Activated CD8-positive, alpha-beta memory T cell treated with anti-CD3 and anti-CD28 coated beads, Interleukin-2, amount 50 U/mL, for 24 hours (primary cell): ENCODE results near the gene PLIN5.
"Not testable (repeated sequence)": the region's sequence is repeated elsewhere in the genome, so short reads cannot be mapped to it uniquely, and the experiment has no call there.

Experiments
- DNase-seq: peaks from one replicate; pipeline ENCODE4 v3.0.0-alpha.2; 2020; ENCODE audit errors: extremely low read depth

PLIN5 gene

DNA sequence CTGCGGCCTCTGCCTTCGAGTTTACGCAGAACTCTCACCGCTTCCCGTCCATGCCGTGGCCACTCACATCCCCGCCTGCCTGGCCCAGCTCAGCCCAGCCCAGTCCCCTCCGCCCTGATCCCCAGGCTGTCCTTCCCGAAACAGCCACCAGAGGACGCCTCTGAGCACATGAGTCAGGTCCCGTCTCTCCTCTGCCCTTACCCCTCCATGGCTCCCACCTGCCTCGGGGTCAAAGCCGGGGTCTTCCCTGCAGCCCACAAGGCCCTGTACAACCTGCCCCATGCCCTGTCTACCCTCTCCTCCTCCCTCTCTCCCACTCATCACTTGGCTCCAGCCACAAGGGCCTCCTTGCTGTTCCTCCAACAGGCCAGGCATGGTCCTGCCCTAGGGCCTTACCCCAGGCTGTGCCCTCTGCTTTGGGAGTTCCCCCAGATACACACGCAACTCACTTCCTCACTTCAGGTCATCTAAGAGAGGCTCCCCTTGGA is 32.6 kb upstream of the PLIN5 start:
- peak; percentile 20 for DNase-seq

GRCh38 chr19:4566402-4567051 is 31.5 kb upstream of the PLIN5 start:
- no peak for DNase-seq

DNA sequence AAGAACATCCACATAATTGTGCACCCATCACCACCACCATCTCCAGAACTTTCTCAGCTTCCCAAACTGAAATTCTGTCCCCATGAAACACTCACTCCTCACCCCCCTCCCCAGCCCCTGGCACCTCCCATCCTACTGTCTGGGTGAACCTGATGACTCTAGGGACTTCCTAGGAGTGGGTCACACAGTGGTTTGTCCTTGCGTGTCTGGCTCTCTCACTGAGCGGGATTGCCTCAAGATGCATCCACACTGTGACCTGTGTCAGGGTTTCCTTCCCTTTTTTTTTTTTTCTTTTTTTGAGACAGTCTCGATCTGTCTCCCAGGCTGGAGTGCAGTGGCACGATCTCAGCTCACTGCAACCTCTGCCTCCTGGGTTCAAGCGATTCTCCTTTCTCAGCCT is 28.5 kb upstream of the PLIN5 start:
- DNase-seq = not testable (repeated sequence)

DNA sequence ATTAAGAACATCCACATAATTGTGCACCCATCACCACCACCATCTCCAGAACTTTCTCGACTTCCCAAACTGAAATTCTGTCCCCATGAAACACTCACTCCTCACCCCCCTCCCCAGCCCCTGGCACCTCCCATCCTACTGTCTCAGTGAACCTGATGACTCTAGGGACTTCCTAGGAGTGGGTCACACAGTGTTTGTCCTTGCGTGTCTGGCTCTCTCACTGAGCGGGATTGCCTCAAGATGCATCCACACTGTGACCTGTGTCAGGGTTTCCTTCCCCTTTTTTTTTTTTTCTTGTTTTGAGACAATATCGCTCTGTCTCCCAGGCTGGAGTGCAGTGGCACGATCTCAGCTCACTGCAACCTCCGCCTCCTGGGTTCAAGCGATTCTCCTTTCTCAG is 27.1 kb upstream of the PLIN5 start:
- not testable (repeated sequence) for DNase-seq

DNA sequence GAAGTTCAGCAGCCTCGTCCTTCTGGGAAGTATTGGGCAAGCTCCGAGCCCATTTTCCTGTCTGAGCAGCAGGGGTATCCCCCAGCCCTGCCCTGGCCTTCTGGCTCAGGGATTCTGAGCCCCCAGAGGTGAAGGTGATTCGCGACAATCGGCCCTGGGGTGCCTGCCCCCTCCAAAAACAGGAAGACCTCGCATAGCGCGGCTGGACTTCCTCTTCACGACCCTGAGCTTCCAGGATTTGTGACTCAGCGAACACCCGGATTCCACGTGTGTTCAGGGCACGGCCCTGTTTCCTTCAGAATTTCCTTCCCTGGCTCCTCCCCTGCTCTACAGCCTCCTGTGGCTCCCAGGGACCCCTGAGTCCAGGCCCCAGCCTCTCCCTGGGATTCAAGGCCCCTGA is 24.5 kb upstream of the PLIN5 start, which contains the start of gene SEMA6B:
Gene SEMA6B, minus strand, starts transcription at position 116 of the 400 bp plus-strand sequence. CDS start 1,227 bp downstream, outside the sequence.
- no peak for DNase-seq

- no peak for DNase-seq
Observed at GRCh38 chr19:4557971-4558941, 23.2 kb upstream of the PLIN5 start.

DNA sequence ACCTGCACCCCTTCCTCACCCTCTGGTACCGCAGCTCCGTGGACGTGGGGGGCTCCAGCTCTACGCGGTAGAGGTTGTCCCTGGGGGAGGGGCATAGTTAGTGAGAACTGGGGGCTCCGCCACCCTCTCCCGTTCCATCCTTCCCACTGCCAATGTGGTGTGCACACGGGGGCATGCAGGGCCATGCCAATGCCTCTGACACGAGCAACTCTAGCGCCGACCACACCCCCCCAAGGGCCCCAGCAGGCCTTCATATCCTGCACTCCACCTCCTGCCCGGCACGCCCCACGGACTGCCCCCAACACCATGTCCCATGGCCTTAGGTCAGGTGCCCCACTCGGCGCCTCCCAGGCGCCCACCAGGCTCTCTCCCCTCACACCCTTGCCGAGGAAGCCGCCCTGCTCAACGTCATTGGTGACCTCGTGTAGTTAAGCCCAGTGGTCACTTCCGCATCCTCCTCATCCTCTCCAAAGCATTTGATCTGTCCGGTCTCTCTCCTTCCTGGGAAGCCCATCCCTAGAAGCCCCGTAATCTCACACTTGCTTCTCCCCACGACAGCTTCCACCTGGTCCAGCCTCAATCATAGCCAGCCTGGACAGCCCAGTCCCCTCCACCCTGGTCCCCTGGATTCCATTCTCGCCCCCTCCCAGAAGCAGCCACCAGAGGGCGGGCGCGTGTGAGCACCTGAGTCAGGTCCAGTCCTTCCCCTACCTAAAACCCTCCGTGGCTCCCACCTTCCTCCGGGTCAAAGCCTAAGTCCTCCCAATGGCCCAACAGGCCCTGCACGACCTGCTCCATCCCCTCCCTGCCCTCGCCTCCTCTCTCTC is 22.3 kb upstream of the PLIN5 start:
- no peak for DNase-seq

- DNase-seq = no peak
Observed at GRCh38 chr19:4556597-4557127, 21.6 kb upstream of the PLIN5 start.

DNA sequence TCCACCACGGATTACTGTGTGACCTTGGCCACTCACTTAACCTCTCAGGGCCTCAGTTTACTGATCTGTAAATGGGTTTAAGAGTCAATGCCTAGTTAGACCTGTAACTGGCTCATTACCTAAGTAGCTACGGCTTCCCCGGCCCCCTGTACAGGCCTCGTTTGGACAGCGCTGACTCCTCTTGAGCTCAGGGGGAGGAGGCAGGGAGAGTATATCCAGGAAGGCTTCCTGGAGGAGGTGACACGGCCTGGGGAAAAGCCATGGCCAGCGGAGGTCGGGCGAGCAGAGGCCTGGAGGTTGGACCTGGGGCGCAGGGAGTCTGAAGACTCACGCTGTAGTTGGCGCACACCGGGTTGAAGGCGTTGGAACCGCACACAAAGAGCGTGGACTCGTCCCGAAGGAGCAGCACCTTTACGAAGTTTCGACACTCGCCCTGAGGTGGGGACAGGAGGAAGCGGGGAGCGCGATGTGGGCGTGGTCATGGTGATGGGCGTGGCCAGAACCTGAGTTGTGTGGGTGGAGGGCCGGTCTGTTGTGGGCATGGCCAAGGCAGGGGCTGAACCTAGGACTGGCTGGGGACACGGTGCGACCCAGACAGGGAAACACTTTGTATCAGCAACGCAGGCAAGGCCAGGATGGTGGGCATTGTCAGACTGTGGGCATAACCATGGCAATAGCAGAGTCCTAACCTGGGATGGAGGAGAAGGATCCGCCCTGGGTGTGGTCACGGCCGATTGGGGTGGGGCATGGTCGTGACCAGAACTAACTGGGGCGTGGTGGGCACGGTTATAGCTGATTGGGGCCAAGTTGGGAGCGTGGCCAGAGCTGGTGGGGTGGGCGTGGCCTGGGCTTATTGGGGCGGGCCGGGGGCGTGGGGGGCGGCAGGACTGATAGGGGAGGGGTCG is 20.9 kb upstream of the PLIN5 start:
- DNase-seq = no peak

DNA sequence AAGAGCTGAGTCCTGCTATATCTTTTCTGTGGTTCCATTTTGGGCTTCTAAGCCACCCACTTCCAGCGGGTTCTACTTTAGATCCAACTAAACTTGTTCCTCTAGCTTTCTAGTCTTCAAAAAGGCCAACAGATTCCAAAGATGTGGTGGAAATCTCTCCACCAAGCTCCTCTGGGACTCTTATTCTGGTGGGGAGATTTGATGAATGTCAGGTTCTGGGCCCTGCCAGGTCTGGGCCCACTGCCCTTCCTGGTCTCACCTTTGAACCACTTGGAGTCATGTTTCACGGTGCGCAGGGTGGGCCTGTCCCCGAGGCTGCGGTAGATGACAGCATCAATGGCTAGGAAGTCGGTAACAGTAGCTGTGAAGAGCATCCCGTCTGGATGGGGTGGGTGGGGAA is 19.7 kb upstream of the PLIN5 start:
- DNase-seq = no peak

DNA sequence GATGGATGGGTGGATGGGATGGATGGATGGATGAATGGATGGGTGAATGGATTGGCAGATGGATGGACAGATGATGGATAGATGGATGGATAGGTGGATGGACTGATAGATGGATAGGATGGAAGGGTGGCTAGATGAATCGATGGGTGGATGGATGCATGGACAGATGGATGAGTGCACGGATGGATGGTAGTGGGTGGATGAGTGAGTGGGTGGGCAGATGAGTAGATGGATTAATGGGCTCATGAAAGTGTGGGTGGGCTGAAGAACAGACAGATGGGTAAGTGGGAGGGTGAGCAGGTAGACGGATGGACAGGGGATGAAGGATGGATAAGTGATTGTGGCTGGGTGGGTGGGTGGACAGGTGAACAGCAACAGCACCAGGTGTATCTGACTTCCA is 18.8 kb upstream of the PLIN5 start:
- DNase-seq = no peak

DNA sequence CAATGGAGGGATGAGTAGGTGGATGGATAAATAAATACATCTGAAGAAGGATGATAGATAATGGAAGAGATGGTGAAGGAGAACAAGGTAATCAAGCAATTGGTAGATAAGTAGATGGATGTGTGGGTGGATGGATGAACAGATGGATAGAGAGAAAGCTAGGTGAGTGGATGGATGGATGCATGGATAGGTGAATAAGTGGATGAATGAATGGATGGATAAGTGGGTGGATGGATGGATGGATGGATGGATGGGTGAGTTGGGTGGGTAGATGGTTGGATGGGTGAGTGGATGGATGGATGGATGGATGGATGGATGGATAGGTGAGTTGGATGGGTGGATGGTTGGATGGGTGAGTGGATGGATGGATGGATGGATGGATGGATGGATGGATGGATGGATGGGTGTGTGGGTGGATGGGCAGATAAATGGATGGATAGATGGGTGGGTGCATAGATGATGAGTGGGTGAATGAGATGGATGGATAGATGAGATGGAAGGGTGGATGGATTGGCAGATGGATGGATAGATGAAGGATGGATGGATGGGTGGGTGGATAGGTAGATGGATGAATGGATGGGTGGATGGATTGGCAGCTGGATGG is 18.2 kb upstream of the PLIN5 start:
- DNase-seq = no peak

DNA sequence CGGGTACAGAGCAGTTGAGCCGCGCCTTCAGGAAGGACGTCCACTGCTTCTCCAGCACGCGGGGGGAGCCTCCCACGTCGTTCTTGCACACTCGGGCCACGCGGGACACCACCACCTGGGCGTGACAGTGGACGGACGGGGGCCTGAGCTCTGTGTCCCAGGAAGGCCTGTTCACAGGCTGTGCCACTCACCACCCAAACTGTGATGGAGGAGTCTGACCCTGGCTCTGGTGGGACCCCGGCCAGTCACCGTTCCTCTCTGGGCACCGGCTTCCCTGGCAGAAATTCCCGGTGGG is 17.4 kb upstream of the PLIN5 start:
- no peak for DNase-seq

DNA sequence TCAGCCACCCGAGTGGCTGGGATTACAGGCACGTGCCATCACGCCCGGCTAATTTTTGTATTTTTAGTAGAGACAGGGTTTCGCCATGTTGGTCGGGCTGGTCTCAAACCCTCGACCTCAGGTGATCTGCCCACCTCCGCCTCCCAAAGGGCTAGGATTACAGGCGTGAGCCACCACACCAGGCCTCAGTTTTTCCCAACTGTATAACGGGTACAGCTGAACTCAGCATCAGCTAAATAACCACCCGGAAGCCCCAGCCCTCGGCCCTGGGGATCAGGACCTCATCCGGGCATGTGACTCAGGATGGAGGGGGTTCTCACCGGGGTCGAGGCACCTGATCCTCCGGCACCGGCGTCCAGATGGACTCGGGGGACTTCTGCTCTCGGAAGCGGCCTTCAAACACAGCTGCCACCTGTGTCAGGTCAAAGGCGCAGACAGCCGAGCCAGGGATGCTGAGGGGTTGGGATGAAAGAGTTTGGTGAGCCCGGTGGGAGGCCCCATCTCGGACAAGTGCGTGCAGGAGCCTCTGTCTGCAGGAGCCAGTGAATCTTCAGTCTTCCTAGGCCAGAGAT is 15.5 kb upstream of the PLIN5 start:
- DNase-seq = no peak

DNA sequence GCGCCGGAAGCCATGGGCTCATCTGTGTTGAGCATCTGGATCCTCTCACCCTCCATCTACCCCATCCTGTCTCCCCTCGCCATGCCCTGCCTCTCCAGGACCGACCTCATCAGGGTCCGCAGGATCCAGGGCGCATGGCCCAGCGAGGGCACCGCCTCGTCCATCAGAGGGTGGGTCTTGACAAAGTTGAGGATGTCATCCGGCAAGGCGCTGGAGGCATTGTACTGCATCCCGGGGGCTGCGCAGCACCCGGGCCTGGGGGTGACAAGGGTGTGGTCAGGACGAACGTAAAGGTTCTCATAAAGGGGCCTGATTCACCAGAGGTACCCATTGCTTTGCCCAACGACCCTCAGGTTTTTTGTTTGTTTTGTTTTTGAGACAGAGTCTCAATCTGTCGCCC is 15.0 kb upstream of the PLIN5 start:
- DNase-seq = no peak

GRCh38 chr19:4548238-4548584 is 13.2 kb upstream of the PLIN5 start:
- no peak for DNase-seq

GRCh38 chr19:4547303-4548237 is 12.5 kb upstream of the PLIN5 start:
- no peak for DNase-seq

DNA sequence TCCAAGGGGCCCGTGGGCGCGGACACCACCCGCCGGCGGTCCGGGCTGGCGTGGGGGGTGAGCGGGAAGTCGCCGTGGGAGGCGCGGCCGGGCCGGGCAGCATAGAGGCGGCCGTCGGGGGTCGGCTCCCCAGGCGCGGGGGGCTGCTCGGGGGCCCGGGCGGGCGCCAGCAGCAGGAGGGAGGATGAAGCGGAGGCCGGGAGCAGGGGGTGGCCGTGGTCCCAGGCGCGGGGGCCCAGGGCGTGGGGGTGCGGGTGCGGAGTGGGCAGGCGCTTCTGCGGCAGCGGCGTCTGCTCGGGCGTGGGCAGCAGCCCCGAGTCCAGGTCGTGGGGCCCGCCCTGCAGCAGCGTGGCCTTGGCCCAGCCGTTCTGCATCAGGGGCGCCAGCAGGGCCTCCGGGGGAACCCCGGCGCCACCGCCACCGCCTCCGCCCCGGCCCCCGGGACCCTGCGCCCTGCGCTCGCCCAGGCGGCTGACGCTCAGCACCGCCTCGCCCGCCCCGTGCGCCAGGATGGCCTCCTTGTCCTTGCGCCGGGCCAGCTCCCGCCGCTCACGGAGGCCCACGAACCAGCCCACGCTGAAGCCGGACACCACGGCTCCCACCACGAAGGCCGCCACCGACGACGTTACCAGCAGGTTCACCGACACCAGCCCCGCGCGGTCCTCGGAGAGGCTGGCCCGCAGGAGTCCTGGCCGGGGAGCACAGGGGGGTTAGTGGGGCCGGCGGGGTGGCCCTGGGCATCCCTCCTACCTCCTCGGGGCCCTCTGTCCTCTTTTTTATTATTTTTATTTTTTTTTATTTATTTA is 9.0 kb upstream of the PLIN5 start:
- DNase-seq = no peak
